DND-41 (cell line): ENCODE results near the gene TMEM44.

Experiments
- ATAC-seq: fragments of 200-7000 bp; cut with Tn5 transposase; 3 replicates; pipeline ENCODE4 v1.9.1; 2021; ENCODE audit warnings: low read depth; ENCODE audit not compliant: insufficient read depth
- DNase-seq: peaks from one replicate; pipeline ENCODE4 v3.0.0-alpha.2; 2020
- H2AFZ ChIP-seq: 2 replicates; pipeline ENCODE4 v1.6.0; 2012; ENCODE audit warnings: low read depth, low read length
- H3K27ac ChIP-seq: 2 replicates; pipeline ENCODE4 v1.5.1; 2012; ENCODE audit warnings: low read length, inconsistent platforms
- H3K27me3 ChIP-seq: fragments of 200-600 bp; sonication (generic); 2 replicates; pipeline ENCODE4 v1.6.0; 2012; ENCODE audit warnings: low read length, mild to moderate bottlenecking, inconsistent platforms; ENCODE audit not compliant: insufficient read depth, poor library complexity
- H3K36me3 ChIP-seq: 2 replicates; pipeline ENCODE4 v1.5.1; 2012; ENCODE audit warnings: low read length, inconsistent platforms; ENCODE audit not compliant: insufficient read depth
- H3K4me1 ChIP-seq: 2 replicates; pipeline ENCODE4 v1.5.1; 2012; ENCODE audit warnings: mild to moderate bottlenecking, low read length; ENCODE audit not compliant: insufficient read depth
- H3K4me2 ChIP-seq: 2 replicates; pipeline ENCODE4 v1.6.0; 2012; ENCODE audit warnings: mild to moderate bottlenecking, moderate library complexity, low read length, inconsistent platforms; ENCODE audit not compliant: insufficient read depth
- H3K4me3 ChIP-seq, 2 experiments: fragments of 200-600 bp in 1 of 2; shearing (Covaris generic) in 1 of 2; 2 replicates each; pipeline ENCODE4 v1.5.1; 2012 to 2016; ENCODE audit warnings: inconsistent platforms in 2 of 2, low read length in 2 of 2, mild to moderate bottlenecking in 2 of 2, low read depth in 1 of 2, moderate library complexity in 1 of 2
- H3K79me2 ChIP-seq: 2 replicates; pipeline ENCODE4 v1.6.0; 2012; ENCODE audit warnings: low read length, inconsistent platforms; ENCODE audit not compliant: insufficient read depth
- H3K9ac ChIP-seq: 2 replicates; pipeline ENCODE4 v1.6.0; 2012; ENCODE audit warnings: low read depth, mild to moderate bottlenecking, inconsistent platforms, low read length, moderate library complexity
- H3K9me3 ChIP-seq: 2 replicates; pipeline ENCODE4 v1.5.1; 2012; ENCODE audit warnings: low read length, moderate library complexity, mild to moderate bottlenecking, inconsistent platforms; ENCODE audit not compliant: insufficient read depth, severe bottlenecking
- H4K20me1 ChIP-seq: 2 replicates; pipeline ENCODE4 v1.6.0; 2012; ENCODE audit warnings: low read length; ENCODE audit not compliant: insufficient read depth
- EZH2 ChIP-seq: IDR thresholded peaks from 3 replicates; pipeline ENCODE4 v1.6.1; 2012; ENCODE audit warnings: borderline replicate concordance, low read depth, mild to moderate bottlenecking, moderate library complexity, low read length, inconsistent platforms; ENCODE audit not compliant: severe bottlenecking
- TF ChIP-seq, protein P1 (sequence below): IDR thresholded peaks from 2 replicates; pipeline ENCODE4 v1.5.1; 2012; ENCODE audit warnings: borderline replicate concordance, low read length, moderate library complexity, mild to moderate bottlenecking; ENCODE audit not compliant: poor library complexity, severe bottlenecking; ENCODE audit errors: extremely low read depth

Gene TMEM44

DNA sequence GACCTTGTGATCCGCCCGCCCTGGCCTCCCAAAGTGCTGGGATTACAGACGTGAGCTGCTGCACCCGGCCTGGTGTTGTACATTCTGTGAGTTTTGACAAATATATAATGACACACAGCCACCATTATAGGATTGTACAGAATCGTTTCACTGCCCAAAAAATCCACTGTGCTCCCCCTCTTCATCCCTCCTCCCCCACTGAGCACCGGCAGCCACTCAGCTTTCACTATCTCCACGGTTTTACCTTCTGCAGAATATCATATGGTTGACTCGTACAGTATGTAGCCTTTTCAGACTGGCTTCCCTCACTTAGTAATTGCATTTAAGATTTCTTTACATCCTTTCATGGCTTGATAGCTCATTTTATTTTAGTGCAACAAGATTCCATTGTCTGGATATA is 89.7 kb downstream of the TMEM44 start:
- no peaks in the 10 kb centered on the region for H3K79me2 ChIP-seq
- no peaks in the 10 kb centered on the region for H3K36me3 ChIP-seq
- H3K9me3 ChIP-seq = no peaks in the 10 kb centered on the region
- H4K20me1 ChIP-seq = no peaks in the 10 kb centered on the region
- H3K4me3 ChIP-seq = no peak overlapping the region
- no peak overlapping the region for H3K9ac ChIP-seq
- H3K27me3 ChIP-seq = no peaks in the 10 kb centered on the region
- H3K27ac ChIP-seq = no peak overlapping the region
- TF ChIP-seq, protein P1, sequence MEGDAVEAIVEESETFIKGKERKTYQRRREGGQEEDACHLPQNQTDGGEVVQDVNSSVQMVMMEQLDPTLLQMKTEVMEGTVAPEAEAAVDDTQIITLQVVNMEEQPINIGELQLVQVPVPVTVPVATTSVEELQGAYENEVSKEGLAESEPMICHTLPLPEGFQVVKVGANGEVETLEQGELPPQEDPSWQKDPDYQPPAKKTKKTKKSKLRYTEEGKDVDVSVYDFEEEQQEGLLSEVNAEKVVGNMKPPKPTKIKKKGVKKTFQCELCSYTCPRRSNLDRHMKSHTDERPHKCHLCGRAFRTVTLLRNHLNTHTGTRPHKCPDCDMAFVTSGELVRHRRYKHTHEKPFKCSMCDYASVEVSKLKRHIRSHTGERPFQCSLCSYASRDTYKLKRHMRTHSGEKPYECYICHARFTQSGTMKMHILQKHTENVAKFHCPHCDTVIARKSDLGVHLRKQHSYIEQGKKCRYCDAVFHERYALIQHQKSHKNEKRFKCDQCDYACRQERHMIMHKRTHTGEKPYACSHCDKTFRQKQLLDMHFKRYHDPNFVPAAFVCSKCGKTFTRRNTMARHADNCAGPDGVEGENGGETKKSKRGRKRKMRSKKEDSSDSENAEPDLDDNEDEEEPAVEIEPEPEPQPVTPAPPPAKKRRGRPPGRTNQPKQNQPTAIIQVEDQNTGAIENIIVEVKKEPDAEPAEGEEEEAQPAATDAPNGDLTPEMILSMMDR = no peak
- TF ChIP-seq EZH2 = no peak
- DNase-seq (no peak), ATAC-seq (no peak)
- H3K4me1 ChIP-seq = no peaks in the 10 kb centered on the region
- H2AFZ ChIP-seq = no peak overlapping the region
- no peak overlapping the region for H3K4me2 ChIP-seq

DNA sequence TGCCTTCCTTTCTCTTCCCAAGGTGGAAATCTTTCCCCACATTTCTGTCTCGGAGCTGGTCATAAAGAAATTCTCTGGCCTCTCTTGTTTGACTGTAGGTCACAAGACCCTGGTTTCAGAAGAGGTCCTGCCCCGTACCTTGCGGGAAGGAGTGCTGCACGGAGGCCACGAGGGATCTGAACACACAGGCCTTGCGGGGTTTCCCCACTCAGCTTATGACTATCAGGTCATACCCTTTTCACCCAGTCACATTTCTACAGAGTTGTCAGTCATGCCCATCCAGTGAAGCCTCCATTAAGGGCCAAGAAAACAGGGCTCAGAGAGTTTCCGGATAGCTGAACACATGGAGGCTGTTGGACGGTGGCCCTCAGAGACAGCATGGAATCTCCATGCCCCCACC is 91.7 kb downstream of the TMEM44 start:
- Histone ChIP-seq H3K4me2 (no peak overlapping the region), H3K9me3 (no peaks in the 10 kb centered on the region), H3K4me1 (no peaks in the 10 kb centered on the region), H3K36me3 (no peaks in the 10 kb centered on the region), H3K4me3 (no peak overlapping the region), H3K27ac (no peak overlapping the region), H3K27me3 (no peaks in the 10 kb centered on the region), H4K20me1 (no peaks in the 10 kb centered on the region), H2AFZ (no peak overlapping the region), H3K79me2 (no peaks in the 10 kb centered on the region), H3K9ac (no peak overlapping the region)
- DNase-seq (no peak), ATAC-seq (no peak)
- TF ChIP-seq, protein P1 = no peak
- TF ChIP-seq EZH2 = no peak

DNA sequence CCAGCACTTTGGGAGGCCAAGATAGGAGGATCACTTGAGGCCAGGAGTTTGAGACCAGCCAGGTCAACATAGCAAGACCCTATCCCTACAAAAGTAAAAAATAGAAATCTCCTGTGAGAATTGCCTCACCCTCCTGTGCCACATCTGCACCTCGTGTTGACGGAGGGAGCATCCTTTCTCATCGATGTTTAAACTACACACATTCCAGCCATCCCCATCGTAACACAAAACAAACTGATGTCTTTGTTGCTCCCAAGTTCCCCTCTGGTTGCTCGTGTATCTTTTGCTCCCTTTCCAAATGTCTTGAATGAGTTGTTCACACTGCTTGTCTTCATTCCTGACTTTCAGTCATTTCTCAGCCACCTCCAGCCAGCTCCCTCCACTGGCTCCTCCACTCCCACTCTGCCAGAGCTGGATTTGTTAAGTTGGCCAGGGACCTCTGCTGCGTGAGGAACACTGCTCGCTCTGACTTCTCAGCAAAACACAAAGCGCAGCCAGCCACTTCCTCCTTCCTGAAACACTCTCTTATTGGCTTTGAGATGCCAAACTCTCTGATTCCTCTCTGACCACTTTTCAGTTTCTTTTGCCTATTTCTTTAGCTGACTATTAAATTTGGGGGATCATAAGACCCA is 92.8 kb downstream of the TMEM44 start:
- H3K4me1 ChIP-seq = no peaks in the 10 kb centered on the region
- no peaks in the 10 kb centered on the region for H3K27me3 ChIP-seq
- no peaks in the 10 kb centered on the region for H3K9me3 ChIP-seq
- TF ChIP-seq EZH2 = no peak
- TF ChIP-seq, protein P1 = no peak
- H3K4me3 ChIP-seq = no peak overlapping the region
- H3K4me2 ChIP-seq = no peak overlapping the region
- no peak for ATAC-seq
- peak overlapping the region; percentile 9; the same call in 1 of the 2 replicates for H2AFZ ChIP-seq
- H3K27ac ChIP-seq = no peak overlapping the region
- H3K36me3 ChIP-seq = no peaks in the 10 kb centered on the region
- H3K79me2 ChIP-seq = no peaks in the 10 kb centered on the region
- H4K20me1 ChIP-seq = no peaks in the 10 kb centered on the region
- H3K9ac ChIP-seq = no peak overlapping the region
- no peak for DNase-seq
